Adrenal gland (tissue), 12 donors: ENCODE data around the gene CCDC83. TPM values are rescaled to one million over a fixed set of nuclear protein-coding genes. Genes with fewer than 3 reads are reported as not detected.
A peak's percentile ranks its signal among the peaks of the same experiment; 100 is the strongest.
"Not testable (repeated sequence)": the region's sequence is repeated elsewhere in the genome, so short reads cannot be mapped to it uniquely, and the experiment has no call there.

Source experiments
- DNase-seq, 7 donors: peaks; one replicate each; pipeline ENCODE4 v3.0.0-alpha.2; 2019 to 2020
- H3K27ac ChIP-seq, 5 donors: fragments of 200-600 bp; sonication (generic) in 4 of 5; 1 replicate in 3 of 5; 2 replicates in 2 of 5; pipeline versions ENCODE4 v1.5.1 to v1.8.0; 2016 to 2020; ENCODE audit warnings: mild to moderate bottlenecking in 1 of 5
- H3K27me3 ChIP-seq: fragments of 200-600 bp; 2 replicates; pipeline ENCODE4 v1.8.0; 2021
- H3K36me3 ChIP-seq, 2 donors: fragments of 200-600 bp; replicated peaks in 1 of 2; 1 replicate in 1 of 2; 2 replicates in 1 of 2; pipeline versions ENCODE4 v1.5.1 to v1.8.0; 2018 to 2022
- H3K4me1 ChIP-seq, 2 donors: fragments of 200-600 bp; replicated peaks in 1 of 2; 1 replicate in 1 of 2; 2 replicates in 1 of 2; pipeline versions ENCODE4 v1.5.1 to v1.8.0; 2018 to 2021
- H3K4me3 ChIP-seq, 4 donors: fragments of 200-600 bp; sonication (generic) in 3 of 4; one replicate each; pipeline ENCODE4 v1.5.1; 2016 to 2018
- H3K9me3 ChIP-seq, 3 donors: fragments of 200-600 bp; sonication (generic) in 1 of 3; replicated peaks in 1 of 3; 1 replicate in 2 of 3; 2 replicates in 1 of 3; pipeline versions ENCODE4 v1.5.1 to v1.8.0; 2016 to 2021
- CTCF ChIP-seq, 6 experiments: fragments of 450-650 bp in 4 of 6; fragments of 200-600 bp in 2 of 6; sonication (generic) in 1 of 6; IDR thresholded peaks; 1 replicate in 5 of 6; 2 replicates in 1 of 6; pipeline versions ENCODE4 v1.5.1 to v1.8.0; 2016 to 2021; ENCODE audit warnings: antibody characterized with exemption in 6 of 6, mild to moderate bottlenecking in 2 of 6, moderate library complexity in 1 of 6
- POLR2A ChIP-seq, 2 donors: fragments of 450-650 bp; IDR thresholded peaks; one replicate each; pipeline ENCODE4 v1.6.1; 2017; ENCODE audit warnings: antibody characterized with exemption in 2 of 2, mild to moderate bottlenecking in 2 of 2, moderate library complexity in 1 of 2
- WGBS, 4 donors: extraction: QIAGEN DNeasy Blood & Tissue Kit in 2 of 4; methylation state at CpG; one replicate each; pipeline versions ENCODE4 v1.1.5 to v1.1.7; 2013 to 2017; 5-methylcytosine and 5-hydroxymethylcytosine counted together
- intact Hi-C, 2 donors: fragments of 100-400 bp; cut with DNase I; formaldehyde crosslinking; loops; one replicate each; pipeline versions ENCODE4 v1.14.1 to v1.15.0; 2022 to 2023
- polyA plus RNA-seq, 3 donors: library from polyadenylated mRNA; stranded (reverse); fragments of 200-250 nt in 2 of 3; fragments of 350-450 nt in 1 of 3; fragmentation: Illumina TruSeq in 1 of 3; extraction: RNeasy Lipid Tissue Mini Kit (QIAGEN cat#74804) in 1 of 3; gene quantifications; one replicate each; pipeline ENCODE4 v1.2.3, GENCODE V29; 2013 to 2014
- total RNA-seq, 9 donors: library from RNA; depleted of rRNA in 4 of 9; stranded (reverse); fragments of >200 nt in 4 of 9; fragments of 120-200 nt in 1 of 9; fragmentation: NEBNext Ultra II Directional in 1 of 9; extraction: Animal tissue kit (Norgen Biotek cat#: 25700) in 1 of 9; gene quantifications; one replicate each; pipeline versions ENCODE4 v1.1.0 to v1.2.4, GENCODE V29; 2013 to 2023
- donor health status: healthy with polysubstance abuse.
- donor health status: Bipolar disorder and iron deficiency.
- donor health status: DM: yes; HTN: yes; CAD: no.
- donor health status: DM: no; HTN: no; CAD: no.
- donor health status: DM: no; HTN: no; CAD: no.
- donor health status: DM: yes; HTN: yes; CAD: no.

Gene CCDC83
- total and polyA plus RNA-seq, 12 donors = not detected

- no peak for TF ChIP-seq POLR2A (IDR thresholded peaks at IDR 0.05)
- no peak for TF ChIP-seq CTCF (IDR thresholded peaks at IDR 0.05)
- Histone ChIP-seq H3K27ac (no peak overlapping the region), H3K4me1 (no peaks in the 10 kb centered on the region), H3K9me3 (no peaks in the 10 kb centered on the region), H3K4me3 (no peak overlapping the region), H3K27me3 (no peaks in the 10 kb centered on the region), H3K36me3 (no peaks in the 10 kb centered on the region)
- DNase-seq = no peak
- 84 to 100% (median 100%) methylated on average over 1 of the region's 1 CpG for WGBS, 4 donors
- intact Hi-C loops = no loop called here
Observed at GRCh38 chr11:85922367-85922766, 67.2 kb downstream of the CCDC83 start.

- intact Hi-C loops = no loop called here
- DNase-seq = no peak
Observed at GRCh38 chr11:85923455-85923854, 68.3 kb downstream of the CCDC83 start.

DNA sequence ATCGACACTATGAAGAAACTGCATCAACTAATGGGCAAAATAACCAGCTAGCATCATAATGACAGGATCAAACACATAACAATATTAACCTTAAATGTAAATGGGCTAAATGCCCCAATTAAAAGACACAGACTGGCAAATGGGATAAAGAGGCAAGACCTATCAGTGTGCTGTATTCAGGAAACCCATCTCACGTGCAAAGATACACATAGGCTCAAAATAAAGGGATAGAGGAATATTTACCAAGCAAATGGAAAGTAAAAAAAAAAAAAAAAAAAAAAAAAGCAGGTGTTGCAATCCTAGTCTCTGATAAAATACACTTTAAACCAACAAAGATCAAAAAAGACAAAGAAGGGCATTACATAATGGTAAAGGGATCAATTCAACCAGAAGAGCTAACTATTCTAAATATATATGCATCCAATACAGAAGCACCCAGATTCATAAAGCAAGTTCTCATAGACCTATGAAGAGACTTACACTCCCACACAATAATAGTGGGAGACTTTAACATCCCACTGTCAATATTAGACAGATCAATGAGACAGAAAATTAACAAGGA, 71.6 kb downstream of the CCDC83 start:
- H3K9me3 ChIP-seq, DNase-seq, H3K4me1 ChIP-seq, H3K27me3 ChIP-seq, H3K4me3 ChIP-seq, H3K36me3 ChIP-seq, H3K27ac ChIP-seq, intact Hi-C loops: not testable (repeated sequence)
- WGBS, 4 donors = 83 to 90% (median 87%) methylated on average over 2 of the region's 2 CpGs

More at GRCh38 chr11:85923455-85923854, 68.3 kb downstream of the CCDC83 start:
- Histone ChIP-seq H3K27ac (no peak overlapping the region), H3K36me3 (no peaks in the 10 kb centered on the region), H3K9me3 (no peaks in the 10 kb centered on the region), H3K4me3 (no peak overlapping the region), H3K4me1 (no peaks in the 10 kb centered on the region), H3K27me3 (no peaks in the 10 kb centered on the region)
- TF ChIP-seq CTCF (IDR thresholded peaks at IDR 0.05) (no peak), POLR2A (IDR thresholded peaks at IDR 0.05) (no peak)
- WGBS, 4 donors = 72 to 88% (median 82%) methylated on average over 1 of the region's 1 CpG

- Histone ChIP-seq H3K27ac (no peak overlapping the region), H3K36me3 (no peaks in the 10 kb centered on the region), H3K9me3 (no peaks in the 10 kb centered on the region), H3K4me3 (no peak overlapping the region), H3K4me1 (no peaks in the 10 kb centered on the region), H3K27me3 (no peaks in the 10 kb centered on the region)
- 84 to 93% (median 90%) methylated on average over 11 of the region's 11 CpGs for WGBS, 4 donors
- no peak for DNase-seq
- intact Hi-C loops = no loop called here
- TF ChIP-seq POLR2A (IDR thresholded peaks at IDR 0.05) (no peak), CTCF (IDR thresholded peaks at IDR 0.05) (no peak)
Observed at GRCh38 chr11:85930879-85931366, 75.7 kb downstream of the CCDC83 start.

- peak overlapping the region in 1 of 4 donors; percentile 26 for H3K4me3 ChIP-seq
- DNase-seq = peak in 4 of 7 donors; percentile 34 to 56 (median 37)
Observed at GRCh38 chr11:85934596-85935169, 79.5 kb downstream of the CCDC83 start.

More at GRCh38 chr11:85934596-85935169, 79.5 kb downstream of the CCDC83 start:
- Histone ChIP-seq H3K27ac (no peak overlapping the region), H3K4me1 (no peaks in the 10 kb centered on the region), H3K27me3 (no peaks in the 10 kb centered on the region), H3K36me3 (no peaks in the 10 kb centered on the region), H3K9me3 (no peaks in the 10 kb centered on the region)
- WGBS, 4 donors = 41 to 63% (median 53%) methylated on average over 11 to 47 of the region's 47 CpGs
- intact Hi-C loops = loop anchor here in 1 of 2 donors (5.0 kb wide), 1 partner anchor 77 kb away; the partner anchor contains the start of gene CCDC83
- no peak for TF ChIP-seq POLR2A (IDR thresholded peaks at IDR 0.05)
- no peak for TF ChIP-seq CTCF (IDR thresholded peaks at IDR 0.05)
